IMR-90 (cell line): Measurements from ENCODE around the gene CFAP91. TPM values are rescaled to one million over a fixed set of nuclear protein-coding genes. Genes with fewer than 3 reads are reported as not detected.

ENCODE experiments used
- polyA plus RNA-seq, 3 experiments: library from polyadenylated mRNA; depleted of rRNA; stranded (reverse); fragments of >200 nt; gene quantifications; 2 replicates each; pipeline ENCODE4 v1.2.3, GENCODE V29; 2012; ENCODE audit warnings: low replicate concordance in 1 of 3
- total RNA-seq: library from RNA; depleted of rRNA; stranded (reverse); fragments of >200 nt; gene quantifications from 2 replicates; pipeline ENCODE4 v1.2.3, GENCODE V29; 2012; rRNA removed

CFAP91 gene
- total and polyA plus RNA-seq, 2 of the 4 experiments (the other 2 are of a cell fraction): not detected

Other genes starting within 250 kb of the CFAP91 start
- gene TMEM39A, start 239.4 kb upstream of the CFAP91 start, total RNA-seq: 88.6 and 117 TPM in 2 replicates
- gene TMEM39A, start 239.4 kb upstream of the CFAP91 start, polyA plus RNA-seq (2012; rRNA removed): 24.6 and 29.6 TPM in 2 replicates
- gene POGLUT1, start 234.1 kb upstream of the CFAP91 start, total RNA-seq: 18.6 and 21.1 TPM in 2 replicates
- 7.5 and 7.8 TPM in 2 replicates for gene POGLUT1, start 234.1 kb upstream of the CFAP91 start, polyA plus RNA-seq (2012; rRNA removed)
- gene TIMMDC1, start 204.5 kb upstream of the CFAP91 start, total RNA-seq: 44.2 and 52.5 TPM in 2 replicates
- 45.5 and 56.6 TPM in 2 replicates for gene TIMMDC1, start 204.5 kb upstream of the CFAP91 start, polyA plus RNA-seq (2012; rRNA removed)
- gene CD80, start 143.4 kb upstream of the CFAP91 start, total RNA-seq: not detected in 2 replicates
- not detected in 2 replicates for gene CD80, start 143.4 kb upstream of the CFAP91 start, polyA plus RNA-seq (2012; rRNA removed)
- under 0.01 TPM in 2 replicates for gene ADPRH, start 123.5 kb upstream of the CFAP91 start, total RNA-seq
- 0.06 and 0.12 TPM in 2 replicates for gene ADPRH, start 123.5 kb upstream of the CFAP91 start, polyA plus RNA-seq (2012; rRNA removed)
- gene PLA1A, start 105.1 kb upstream of the CFAP91 start, total RNA-seq: not detected in 2 replicates
- not detected in 2 replicates for gene PLA1A, start 105.1 kb upstream of the CFAP91 start, polyA plus RNA-seq (2012; rRNA removed)
- under 0.01 TPM in 2 replicates for gene POPDC2, start 42.4 kb upstream of the CFAP91 start, total RNA-seq
- 0.29 and 0.32 TPM in 2 replicates for gene POPDC2, start 42.4 kb upstream of the CFAP91 start, polyA plus RNA-seq (2012; rRNA removed)
- 2.0 and 8.6 TPM in 2 replicates for gene COX17, start 25.6 kb upstream of the CFAP91 start, total RNA-seq
- 24.5 and 31.7 TPM in 2 replicates for gene COX17, start 25.6 kb upstream of the CFAP91 start, polyA plus RNA-seq (2012; rRNA removed)
- not detected in 2 replicates for gene NR1I2, start 79.1 kb downstream of the CFAP91 start, total RNA-seq
- gene NR1I2, start 79.1 kb downstream of the CFAP91 start, polyA plus RNA-seq (2012; rRNA removed): not detected in 2 replicates